IMR-90 (cell line): Measurements from ENCODE around the gene TRMT2A.
A peak's percentile ranks its signal among the peaks of the same experiment; 100 is the strongest.

Experiments
- POLR2A ChIP-seq: IDR thresholded peaks from 2 replicates; pipeline ENCODE4 v1.6.1; 2012; ENCODE audit warnings: mild to moderate bottlenecking, low read depth, low read length
- RAD21 ChIP-seq: IDR thresholded peaks from 2 replicates; pipeline ENCODE4 v1.6.1; 2012; ENCODE audit warnings: low read length, improper control_type of control experiment
- USF2 ChIP-seq: fragments of 150-350 bp; IDR thresholded peaks from 2 replicates; pipeline ENCODE4 v1.6.1; 2017; ENCODE audit warnings: mild to moderate bottlenecking, antibody characterized with exemption, low read length, low read depth
- TF ChIP-seq, protein P1 (sequence below): conservative IDR thresholded peaks from 2 replicates; pipeline ENCODE4 v1.5.1; 2012; ENCODE audit warnings: mild to moderate bottlenecking, low read depth, low read length, improper control_type of control experiment

GRCh38 chr22:20116951-20117632 is at the start of gene TRMT2A:
- TF ChIP-seq, protein P1, sequence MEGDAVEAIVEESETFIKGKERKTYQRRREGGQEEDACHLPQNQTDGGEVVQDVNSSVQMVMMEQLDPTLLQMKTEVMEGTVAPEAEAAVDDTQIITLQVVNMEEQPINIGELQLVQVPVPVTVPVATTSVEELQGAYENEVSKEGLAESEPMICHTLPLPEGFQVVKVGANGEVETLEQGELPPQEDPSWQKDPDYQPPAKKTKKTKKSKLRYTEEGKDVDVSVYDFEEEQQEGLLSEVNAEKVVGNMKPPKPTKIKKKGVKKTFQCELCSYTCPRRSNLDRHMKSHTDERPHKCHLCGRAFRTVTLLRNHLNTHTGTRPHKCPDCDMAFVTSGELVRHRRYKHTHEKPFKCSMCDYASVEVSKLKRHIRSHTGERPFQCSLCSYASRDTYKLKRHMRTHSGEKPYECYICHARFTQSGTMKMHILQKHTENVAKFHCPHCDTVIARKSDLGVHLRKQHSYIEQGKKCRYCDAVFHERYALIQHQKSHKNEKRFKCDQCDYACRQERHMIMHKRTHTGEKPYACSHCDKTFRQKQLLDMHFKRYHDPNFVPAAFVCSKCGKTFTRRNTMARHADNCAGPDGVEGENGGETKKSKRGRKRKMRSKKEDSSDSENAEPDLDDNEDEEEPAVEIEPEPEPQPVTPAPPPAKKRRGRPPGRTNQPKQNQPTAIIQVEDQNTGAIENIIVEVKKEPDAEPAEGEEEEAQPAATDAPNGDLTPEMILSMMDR = peak; percentile 38; the same call in 1 of the 2 replicates
- TF ChIP-seq USF2 (peak; percentile 78), RAD21 (no peak), POLR2A (peak; percentile 67; the same call in 1 of the 2 replicates)
